Stimulated activated CD8-positive, alpha-beta memory T cell treated with anti-CD3 and anti-CD28 coated beads, Interleukin-15, amount 100 ng/mL, for 1 hour (primary cell): ENCODE results near the gene SYNGAP1.
"Not testable (repeated sequence)": the region's sequence is repeated elsewhere in the genome, so short reads cannot be mapped to it uniquely, and the experiment has no call there.

Source experiments
- DNase-seq: peaks from one replicate; pipeline ENCODE4 v3.0.0-alpha.2; 2020; ENCODE audit warnings: low read depth

The SYNGAP1 gene

DNA sequence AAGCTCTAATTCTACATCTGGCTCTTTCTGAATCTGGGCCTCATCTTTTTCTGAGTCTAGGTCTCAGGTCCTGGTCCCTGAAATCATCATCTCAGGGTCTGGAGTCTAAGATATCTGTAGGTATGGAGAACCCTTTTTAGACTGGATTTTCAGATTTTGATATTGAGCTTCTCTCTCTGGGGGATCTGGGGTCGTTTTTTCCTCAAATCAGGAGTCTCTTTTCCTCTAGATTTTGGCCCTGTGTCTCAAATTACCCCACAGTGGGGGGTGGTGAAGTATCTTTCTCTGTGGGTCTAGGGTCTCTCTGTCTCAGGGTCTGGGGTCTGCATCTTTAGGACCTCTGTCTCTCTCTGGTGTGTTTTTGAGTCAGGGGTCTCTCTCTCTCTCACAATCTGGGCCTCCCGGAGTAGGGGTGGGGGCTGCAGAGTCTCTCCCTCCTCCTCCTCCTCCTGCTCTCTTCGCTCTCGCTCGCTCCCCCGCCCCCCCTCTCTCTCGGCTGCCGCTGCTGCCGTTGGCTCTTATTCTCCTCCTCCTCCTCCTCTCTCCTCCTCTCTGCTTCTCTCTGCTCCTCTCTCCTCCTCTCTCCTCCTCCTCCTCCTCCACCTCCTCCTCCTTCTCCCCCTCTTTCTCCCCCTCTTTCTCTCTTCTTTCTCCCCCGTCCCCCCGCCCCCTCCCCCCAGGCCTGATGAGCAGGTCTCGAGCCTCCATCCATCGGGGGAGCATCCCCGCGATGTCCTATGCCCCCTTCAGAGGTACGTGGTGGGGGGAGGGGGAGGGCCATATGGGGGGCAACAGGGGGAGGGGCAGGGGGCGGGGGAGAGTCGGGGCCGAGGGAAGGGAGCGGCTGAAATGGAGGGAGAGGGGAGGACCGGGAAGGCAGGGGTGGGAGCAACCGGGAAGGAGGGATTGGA is at the start of gene SYNGAP1:
TSS of gene SYNGAP1 (plus strand) at position 486 of the 911 bp plus-strand sequence. CDS start at position 686, 200 bp downstream.
- no peak for DNase-seq

DNA sequence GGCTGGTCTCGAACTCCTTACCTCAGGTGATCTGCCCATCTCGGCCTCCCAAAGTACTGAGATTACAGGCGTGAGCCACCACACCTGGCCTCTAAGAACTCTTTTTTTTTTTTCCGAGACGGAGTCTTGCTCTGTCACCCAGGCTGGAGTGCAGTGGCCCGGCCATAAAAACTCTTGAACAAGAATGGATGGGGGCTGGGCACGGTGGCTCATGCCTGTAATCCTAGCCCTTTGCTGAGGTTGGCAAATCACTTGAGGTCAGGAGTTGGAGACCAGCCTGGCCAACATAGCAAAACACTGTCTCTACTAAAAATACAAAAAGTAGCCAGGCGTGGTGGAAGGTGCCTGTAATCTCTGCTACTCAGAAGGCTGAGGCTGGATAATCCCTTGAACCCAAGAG is 48.0 kb upstream of the SYNGAP1 start:
- not testable (repeated sequence) for DNase-seq

DNA sequence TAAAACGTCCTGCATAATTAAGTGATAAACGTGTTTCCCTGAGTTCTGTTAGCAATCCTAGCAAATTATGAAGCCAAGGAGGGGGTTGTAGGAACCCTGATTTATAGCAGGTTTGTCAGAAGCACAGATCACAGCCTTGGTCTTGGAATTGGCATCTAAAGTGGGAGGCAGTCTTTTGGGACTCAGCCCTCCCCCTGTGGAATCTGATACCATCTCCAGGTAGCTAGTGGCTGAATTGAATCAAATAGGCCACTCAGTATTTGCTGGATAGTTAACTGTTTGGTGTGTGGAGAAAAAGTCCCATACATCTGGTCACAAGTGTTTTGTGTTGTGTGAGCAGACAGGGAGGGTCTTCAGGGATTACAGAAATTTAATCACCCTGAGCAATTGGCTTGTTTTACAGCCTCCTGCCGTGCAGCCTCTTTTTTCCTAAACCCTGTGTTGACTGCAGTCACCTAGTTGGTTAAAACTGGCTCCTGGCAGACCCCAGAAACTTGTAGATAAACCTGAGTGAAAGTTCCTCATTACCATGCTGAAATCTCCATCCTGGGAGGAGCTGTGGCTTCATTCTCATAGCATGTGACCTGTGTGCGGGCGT is 47.2 kb upstream of the SYNGAP1 start:
- no peak for DNase-seq

DNA sequence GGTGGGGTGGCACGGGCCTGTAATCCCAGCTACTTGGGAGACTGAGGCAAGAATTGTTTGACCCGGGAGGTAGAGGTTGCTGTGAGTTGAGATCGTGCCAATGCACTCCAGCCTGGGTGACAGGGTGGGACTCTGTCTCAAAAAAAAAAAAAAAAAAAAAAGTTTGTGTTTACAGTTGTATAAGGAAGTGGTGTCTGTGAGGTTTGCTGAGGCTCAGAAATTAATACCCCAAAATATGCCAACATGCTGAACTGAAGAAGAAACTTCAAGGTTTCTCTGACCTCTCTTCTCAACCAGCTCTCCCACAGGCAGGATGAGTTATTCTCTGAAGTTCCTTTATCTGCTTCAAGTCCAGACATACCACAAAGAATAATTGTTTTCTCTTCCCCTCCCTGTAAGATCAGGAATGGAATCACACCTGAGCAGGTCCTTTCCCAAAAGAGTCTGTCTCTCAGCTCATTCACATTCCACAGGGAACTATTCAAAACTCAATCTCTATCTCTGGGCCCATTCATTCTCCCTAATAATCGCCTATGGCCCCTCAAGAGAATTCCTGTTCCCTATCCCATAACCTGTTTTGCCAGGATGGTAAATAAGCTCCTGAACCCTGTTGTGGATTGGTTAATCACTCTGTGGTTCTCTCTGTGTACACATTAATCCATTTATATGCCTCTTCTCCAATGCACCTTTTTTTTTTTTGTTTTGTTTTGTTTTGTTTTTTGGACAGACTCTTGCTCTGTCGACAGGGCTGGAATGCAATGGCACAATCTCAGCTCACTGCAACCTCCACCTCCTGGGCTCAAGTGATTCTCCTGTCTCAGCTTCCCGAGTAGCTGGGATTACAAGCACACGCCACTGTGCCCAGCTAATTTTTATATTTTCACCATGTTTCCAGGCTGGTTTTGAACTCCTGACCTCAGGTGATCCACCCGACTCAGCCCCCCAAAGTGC is 45.6 kb upstream of the SYNGAP1 start:
- DNase-seq = no peak

DNA sequence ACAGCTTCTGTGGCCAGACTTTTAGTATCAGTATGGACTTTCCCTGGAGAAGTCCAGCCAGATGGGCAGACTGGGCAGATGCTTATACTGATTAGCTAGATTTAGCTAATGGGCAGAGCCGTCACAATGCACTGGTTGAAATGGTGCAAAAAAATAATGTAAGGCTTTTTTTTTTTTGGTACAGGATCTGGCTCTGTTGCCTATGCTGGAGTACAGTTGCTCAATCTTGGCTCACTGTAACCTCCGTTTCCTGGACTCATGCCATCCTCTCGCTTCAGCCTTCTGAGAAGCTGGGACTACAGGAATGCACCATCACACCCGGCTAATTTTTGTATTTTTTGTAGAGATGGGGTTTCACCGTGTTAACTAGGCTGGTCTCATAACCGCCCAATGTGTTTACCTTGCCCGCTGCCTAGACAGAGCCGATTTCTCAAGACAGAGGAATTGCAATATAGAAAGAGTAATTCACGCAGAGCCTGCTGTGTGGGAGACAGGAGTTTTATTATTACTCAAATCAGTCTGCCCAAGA is 44.7 kb upstream of the SYNGAP1 start:
- DNase-seq = no peak

DNA sequence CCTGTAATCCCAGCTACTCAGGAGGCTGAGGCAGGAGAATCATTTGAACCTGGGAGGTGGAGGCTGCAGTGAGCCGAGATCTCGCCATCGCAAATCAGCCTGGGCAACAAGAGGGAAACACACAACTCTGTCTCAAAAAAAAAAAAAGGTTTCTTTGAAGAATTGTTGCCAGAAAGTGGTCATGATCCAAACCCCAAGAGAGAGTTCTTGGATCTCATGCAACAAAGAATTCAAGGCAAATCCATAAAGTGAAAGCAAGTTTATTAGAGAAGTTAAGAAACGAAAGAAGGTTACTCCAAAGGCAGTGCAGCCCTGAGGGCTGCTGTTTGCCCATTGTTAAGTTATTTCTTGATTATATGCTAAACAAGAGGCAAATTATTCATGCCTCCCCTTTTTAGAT is 42.7 kb upstream of the SYNGAP1 start:
- no peak for DNase-seq

DNA sequence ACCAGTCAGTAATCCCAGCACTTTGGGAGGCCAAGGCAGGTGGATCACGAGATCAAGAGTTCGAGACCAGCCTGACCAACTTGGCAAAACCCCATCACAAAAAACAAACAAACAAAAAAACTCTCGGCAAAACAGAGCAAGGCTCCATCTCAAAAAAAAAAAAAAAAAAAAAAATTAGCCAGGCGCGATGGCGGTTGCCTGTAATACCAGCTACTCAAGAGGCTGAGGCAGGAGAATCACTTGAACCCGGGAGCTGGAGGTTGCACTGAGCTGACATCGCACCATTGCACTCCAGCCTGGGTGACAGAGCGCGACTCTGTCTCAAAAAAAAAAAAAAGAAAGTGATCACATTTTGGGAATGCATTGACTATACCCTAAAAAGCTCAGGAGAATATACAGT is 40.7 kb upstream of the SYNGAP1 start:
- DNase-seq = not testable (repeated sequence)

DNA sequence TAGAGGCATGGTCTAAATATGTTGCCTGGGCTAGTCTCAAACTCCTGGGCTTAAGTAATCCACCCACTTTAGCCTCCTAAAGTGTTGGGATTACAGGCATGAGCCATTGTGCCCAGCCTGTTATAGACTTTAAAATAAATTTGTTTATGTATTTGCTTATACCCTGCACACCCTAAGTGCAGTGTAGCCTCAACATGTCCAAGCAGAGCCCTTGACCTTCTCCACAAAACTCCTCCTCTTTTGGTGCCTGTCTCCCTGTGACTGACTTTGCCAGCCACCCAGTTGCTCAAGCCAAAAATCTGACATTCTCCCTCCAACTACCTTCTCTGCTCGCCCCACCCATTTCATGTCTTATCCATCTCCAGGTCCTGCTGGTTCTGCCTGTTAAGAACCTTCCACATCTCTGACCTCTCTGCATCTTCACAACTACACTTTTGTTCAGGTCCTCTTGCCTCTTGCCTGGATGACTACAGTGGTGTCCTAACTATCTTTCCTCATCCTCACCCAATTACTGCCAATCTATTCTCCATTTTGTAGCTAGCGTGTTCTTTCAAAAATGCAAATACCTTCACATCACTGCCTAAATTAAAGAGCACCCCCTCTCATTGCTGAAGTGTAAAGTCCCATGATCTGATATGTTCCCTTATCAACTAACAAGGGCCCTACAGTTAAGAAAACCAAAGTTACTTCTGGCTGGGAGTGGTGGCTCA is 39.4 kb upstream of the SYNGAP1 start:
- DNase-seq = no peak

DNA sequence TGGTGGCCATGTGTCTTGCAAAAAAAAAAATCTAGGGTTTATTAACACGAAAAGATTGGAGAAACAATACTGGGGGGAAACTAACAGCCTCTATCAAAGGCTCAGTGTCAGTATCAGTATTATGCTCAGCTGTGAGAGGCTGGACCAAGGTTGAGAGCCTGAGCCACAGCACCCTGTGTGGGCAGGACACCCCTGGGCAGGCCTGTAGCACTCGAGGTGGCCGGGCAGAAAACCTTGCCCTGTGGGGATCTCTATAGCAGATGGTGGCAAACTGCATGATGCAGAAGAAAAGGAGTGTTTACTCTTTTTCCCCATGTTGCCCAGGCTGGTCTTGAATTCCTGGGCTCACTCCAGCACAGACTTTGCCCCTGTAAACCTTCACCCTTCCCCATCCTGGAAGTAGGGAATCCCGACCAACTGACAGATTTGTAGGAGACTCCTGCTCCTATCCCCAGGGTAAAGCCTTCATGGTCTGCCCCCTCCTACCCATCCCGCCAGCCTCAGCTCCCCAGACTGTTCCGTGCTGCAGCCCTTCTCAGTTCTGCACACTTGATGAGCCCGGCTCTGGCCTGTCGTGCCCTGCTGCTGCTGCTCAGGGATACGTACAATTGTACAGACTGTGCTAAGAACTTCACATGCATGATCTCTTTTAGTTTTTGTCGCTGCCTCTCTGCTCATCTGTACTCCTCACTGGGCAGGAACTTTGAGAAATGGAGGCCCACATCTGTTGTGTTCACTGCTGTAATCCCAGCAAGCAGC is 36.3 kb upstream of the SYNGAP1 start:
- no peak for DNase-seq

DNA sequence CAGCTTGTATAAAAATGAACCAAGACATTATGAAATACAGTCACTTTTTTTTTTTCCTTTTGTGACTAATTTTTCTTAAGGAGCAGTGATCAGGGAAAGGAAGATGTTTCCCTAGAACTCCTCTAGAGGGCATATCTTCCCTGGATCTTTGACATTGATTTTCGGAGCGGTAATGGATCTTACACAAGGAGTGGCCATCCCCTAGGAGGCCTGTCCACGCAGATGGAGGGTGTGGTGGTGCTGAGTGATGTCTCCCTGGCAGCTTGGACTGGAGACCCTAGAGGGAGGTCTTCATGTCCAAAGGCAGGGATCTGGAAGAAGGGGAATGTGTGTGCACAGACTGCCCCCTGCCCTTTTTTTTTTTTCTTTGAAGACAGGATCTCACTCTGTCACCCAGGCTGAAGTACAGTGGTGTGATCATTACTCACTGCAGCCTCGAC is 35.3 kb upstream of the SYNGAP1 start:
- DNase-seq = no peak

DNA sequence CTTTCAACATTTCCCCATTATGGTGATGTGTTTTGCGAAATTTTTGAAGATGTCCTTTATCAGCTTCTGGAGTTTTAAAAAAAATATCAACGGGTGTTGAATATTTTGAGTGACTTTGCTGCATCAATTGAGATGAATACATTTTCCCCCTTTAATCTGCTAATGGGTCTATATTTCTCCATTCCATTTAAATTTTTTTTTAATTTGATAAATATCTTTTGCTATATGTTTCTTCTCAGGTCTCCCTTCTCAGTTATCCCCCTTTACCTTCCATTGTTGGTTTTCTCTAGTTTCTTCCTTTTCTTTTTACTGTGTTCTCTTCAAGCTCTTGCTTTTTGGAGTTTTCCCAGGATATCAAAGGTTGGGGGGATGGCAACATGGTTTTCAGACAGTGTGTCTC is 29.7 kb upstream of the SYNGAP1 start:
- no peak for DNase-seq

DNA sequence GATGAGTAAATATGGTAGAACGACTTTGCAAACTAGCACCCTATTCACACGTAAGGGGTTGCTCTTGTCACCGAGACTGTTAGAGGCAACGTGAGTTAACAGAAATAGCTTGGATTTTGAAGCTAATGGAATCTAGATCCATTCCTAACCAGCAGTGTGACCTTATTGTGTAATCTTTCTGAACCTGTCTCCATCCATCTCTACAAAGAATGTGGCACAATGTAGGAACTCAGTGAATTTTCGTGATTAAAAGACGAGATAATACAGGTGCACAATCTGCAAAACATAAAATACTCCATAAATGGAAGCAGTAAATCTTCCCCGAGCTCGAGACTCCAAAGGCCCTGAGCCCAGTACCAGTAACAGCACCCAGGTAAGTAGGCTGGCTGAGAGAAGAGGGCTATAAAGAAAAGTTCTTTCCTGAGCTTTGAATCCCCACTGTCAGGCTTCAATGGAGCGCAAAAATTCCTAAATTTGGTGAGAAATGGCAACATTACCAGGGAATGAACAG is 29.0 kb upstream of the SYNGAP1 start:
- no peak for DNase-seq

DNA sequence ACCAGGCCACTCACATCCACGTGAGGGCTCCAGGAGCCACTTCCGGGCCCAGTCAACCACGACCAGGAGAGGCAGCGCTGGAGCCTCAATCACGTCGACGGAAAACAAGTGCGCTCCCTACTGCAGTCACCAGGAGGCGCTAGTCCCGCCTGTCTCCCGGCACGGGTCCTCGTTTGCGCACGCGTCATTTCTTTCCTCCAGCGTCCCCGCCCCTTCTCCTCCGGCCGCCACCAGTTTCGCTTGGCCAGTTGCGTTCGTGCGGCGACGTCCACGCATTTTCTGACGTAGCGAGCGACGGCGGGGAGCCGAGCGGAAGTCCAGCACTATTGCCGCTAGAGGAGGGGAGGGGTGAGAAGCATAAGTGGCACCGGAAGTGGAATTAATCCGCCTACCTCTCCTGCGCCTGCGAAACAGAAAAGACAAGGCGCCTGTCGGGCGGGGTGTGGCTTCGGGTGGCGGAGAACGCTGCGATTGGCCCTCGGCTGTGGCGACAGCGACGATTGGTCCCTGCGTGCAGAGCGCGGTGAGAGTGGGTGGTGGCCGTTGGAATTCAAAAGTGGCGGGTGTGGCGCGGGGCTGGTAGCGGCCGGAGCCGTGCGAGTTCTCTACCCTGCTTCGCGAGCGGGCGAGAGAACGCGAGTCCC is 28.5 kb upstream of the SYNGAP1 start, which contains the start of gene KIFC1:
TSS of gene KIFC1 (plus strand) at position 546 of the 644 bp plus-strand sequence. CDS start 163 bp downstream, outside the sequence.
- peak; percentile 98 for DNase-seq

DNA sequence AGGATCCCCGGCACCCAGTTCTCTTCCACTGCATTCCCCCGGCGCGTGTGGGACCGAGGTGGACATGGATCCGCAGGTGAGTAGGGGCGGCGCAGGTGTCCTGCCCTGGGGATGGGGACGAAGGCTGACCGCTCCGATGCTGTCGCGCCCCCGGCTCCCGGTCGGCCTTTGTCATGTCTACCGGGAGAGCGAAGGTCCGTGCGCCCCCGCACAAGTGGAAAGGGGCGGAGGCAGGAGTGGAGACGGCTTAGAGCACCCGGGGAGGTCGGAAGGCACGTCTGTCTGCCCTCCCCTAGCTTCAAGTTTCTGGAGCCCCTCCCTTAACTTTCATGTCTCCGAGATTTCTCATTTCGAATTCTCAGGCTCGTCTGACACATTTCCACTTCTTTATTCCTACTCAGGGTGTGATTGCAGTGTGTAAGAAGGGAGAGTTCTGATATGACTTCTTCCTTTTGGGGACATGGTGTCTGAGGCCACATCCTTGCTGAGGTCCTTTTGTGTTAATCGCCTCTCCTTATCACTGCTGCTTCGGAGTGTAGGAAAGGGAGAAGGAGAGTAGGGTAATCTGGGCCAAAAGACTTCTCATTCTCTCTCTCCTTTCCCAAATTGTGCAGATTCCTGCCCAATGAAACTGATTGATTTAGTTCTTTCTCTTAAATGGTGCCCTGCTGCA is 27.8 kb upstream of the SYNGAP1 start:
- DNase-seq = no peak

DNA sequence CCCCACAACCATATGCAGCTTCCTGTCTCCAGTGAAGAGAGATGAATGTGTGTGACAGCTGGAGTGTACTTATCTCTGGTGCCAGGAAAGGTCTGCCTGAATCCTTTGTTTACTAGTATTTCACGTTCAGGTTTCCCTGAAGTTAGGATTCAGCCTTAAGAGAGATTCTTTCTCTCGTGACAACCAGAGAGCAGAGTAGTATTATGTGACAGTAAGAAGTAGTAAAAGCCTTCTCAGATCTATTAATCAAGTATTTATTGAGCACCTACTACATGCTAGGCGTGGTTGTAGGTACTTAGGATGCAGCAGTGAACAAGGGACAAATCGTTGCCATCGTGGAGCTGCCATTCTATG is 27.3 kb upstream of the SYNGAP1 start:
- DNase-seq = no peak

DNA sequence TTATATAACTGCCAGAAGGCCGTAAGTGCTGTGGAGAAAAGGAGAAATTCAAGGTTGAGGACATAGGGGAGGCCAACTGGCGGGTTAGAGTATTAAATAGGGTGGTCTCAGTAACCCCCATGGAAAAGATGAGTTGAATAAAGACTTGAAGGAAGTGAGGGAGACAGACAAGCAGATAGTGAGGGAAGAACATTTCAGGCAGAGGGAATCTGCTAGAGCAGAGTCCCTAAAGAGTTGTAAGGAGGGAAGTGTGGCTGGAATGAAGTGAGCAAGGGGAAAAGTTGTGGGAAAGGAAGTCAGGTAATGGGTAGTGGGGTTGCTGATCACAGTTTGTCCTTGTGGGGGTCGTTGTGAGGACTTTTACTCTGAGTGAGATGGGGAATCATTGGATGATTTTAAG is 26.9 kb upstream of the SYNGAP1 start:
- no peak for DNase-seq

DNA sequence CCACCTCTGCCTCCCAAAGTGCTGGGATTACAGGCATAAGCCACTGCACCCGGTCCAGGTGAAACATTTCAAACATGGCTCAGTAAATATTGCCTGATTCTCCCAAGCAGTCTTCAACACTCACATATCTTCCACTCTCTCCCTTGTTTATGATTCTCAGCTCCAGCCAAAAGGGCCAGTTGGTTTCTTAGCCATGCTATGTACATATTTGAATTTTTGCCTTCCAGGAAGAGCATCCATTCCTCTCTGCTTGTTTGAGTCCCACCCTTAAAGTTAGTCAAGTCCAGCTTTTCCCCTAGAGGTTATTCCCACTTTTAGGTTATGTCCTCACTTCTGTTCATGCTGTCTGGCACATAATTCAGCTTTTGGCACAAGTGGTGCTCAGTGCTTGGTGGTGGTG is 22.3 kb upstream of the SYNGAP1 start:
- no peak for DNase-seq

DNA sequence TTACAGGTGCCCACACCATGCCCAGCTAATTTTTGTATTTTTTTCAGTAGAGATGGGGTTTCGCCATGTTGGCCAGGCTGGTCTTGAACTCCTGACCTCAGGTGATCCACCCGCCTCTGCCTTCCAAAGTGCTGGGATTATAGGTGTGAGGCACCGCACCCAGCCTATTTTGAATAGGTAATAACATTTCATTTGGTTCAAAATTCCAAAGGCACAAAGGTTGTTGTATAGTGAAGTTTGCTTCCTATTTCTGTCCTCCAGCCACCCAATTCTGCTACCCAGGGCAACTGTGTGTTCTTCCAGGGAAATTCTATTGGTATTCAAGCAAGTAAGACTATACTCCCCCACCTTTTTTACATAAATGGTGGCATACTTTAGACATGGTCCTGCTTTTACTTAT is 21.3 kb upstream of the SYNGAP1 start:
- DNase-seq = not testable (repeated sequence)

DNA sequence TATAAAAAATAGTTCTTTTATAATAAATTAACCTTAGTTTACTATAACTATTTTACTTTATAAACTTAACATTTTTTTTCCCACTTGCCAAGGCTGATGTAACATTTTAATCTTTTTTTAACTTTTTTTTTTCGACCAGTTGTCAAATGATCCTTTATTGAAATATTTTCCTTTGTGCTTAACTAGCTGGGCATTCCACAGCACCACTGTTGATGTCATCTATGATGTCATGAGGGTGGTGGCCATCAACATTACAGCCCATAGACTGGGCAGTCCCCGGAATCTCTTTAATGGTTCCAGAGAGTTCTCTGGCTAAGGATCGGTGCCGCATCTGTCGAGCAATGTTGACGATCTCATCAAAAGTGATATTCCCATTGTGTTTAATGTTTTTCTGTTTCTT is 20.0 kb upstream of the SYNGAP1 start:
- DNase-seq = not testable (repeated sequence)
